K562 (cell line): ENCODE results near the gene MYBPC3. TPM values are rescaled to one million over a fixed set of nuclear protein-coding genes. Genes with fewer than 3 reads are reported as not detected.

ENCODE experiments used
- ATAC-seq: fragments of 200-7000 bp; cut with Tn5 transposase; 3 replicates; pipeline ENCODE4 v1.9.1; 2020; ENCODE audit warnings: moderate library complexity
- BruUV-seq: library from RNA; stranded (reverse); fragments of 400-500 nt; replicated peaks from 2 replicates; lab custom pipeline; 2021; lab: Mats Ljungman, UMichigan
- CTCF ChIA-PET: fragments of 300-600 bp; formaldehyde crosslinking; extraction: SDS; loops from one replicate; lab custom pipeline; 2021; ENCODE audit warnings: low intra/inter-chr PET ratio; lab: Yijun Ruan, JAX
- POLR2A ChIA-PET: fragments of 300-600, 350-650 bp; sonication (Branson Sonifier 250); formaldehyde crosslinking; extraction: SDS; loops from one replicate; lab custom pipeline; 2021; ENCODE audit warnings: antibody characterized with exemption, inconsistent platforms; lab: Yijun Ruan, JAX
- DNase-seq, 4 experiments: peaks; one replicate each; pipeline versions ENCODE4 v3.0.0 to v3.0.0-alpha.2; 2011 to 2018; ENCODE audit warnings: low spot score in 3 of 4, mixed read lengths in 3 of 4; ENCODE audit errors: extremely low read depth in 1 of 4
- FAIRE-seq: peaks from 2 replicates; lab custom pipeline; 2011; peaks lifted over from hg19 to GRCh38; lab: Jason Lieb, UNC
- H2AFZ ChIP-seq: 2 replicates; pipeline ENCODE4 v1.6.0; 2011; ENCODE audit warnings: low read depth, low read length, control low read depth, inconsistent platforms
- H3K27ac ChIP-seq: fragments of 200-600 bp; 3 replicates; pipeline ENCODE4 v1.8.0; 2011; ENCODE audit warnings: low read depth, mild to moderate bottlenecking, control low read depth, inconsistent platforms, low read length, moderate library complexity, mixed read lengths; ENCODE audit errors: extremely low read depth
- H3K27me3 ChIP-seq, 2 experiments: fragments of 300-600 bp in 1 of 2; 2 replicates in 1 of 2; 3 replicates in 1 of 2; pipeline versions ENCODE4 v1.6.0 to v1.8.0; 2011; ENCODE audit warnings: inconsistent platforms in 2 of 2, low read length in 2 of 2, mild to moderate bottlenecking in 1 of 2, mixed read lengths in 1 of 2, moderate library complexity in 1 of 2; ENCODE audit not compliant: control insufficient read depth in 2 of 2, insufficient read depth in 2 of 2
- H3K36me3 ChIP-seq: fragments of 300-600 bp; 3 replicates; pipeline ENCODE4 v1.8.0; 2011; ENCODE audit warnings: mild to moderate bottlenecking, low read length, inconsistent platforms; ENCODE audit not compliant: control insufficient read depth, insufficient read depth
- H3K4me1 ChIP-seq, 2 experiments: fragments of 200-600 bp in 1 of 2; replicated peaks in 1 of 2; 2 replicates in 1 of 2; 3 replicates in 1 of 2; pipeline versions ENCODE4 v1.5.1 to v1.8.0; 2011; ENCODE audit warnings: inconsistent platforms in 2 of 2, low read length in 2 of 2, mild to moderate bottlenecking in 1 of 2, mixed read lengths in 1 of 2, moderate library complexity in 1 of 2; ENCODE audit not compliant: control insufficient read depth in 2 of 2, insufficient read depth in 2 of 2
- H3K4me2 ChIP-seq: 2 replicates; pipeline ENCODE4 v1.6.1; 2011; ENCODE audit warnings: low read length, control low read depth, inconsistent platforms, mixed read lengths; ENCODE audit not compliant: insufficient read depth
- H3K4me3 ChIP-seq: fragments of 200-600 bp; sonication (generic), shearing (Covaris generic); 2 replicates; pipeline ENCODE4 v1.5.1; 2016; ENCODE audit warnings: control low read depth, inconsistent platforms
- H3K79me2 ChIP-seq: fragments of 200-600 bp; 3 replicates; pipeline ENCODE4 v1.8.0; 2011; ENCODE audit warnings: low read length, inconsistent platforms; ENCODE audit not compliant: control insufficient read depth, insufficient read depth
- H3K9ac ChIP-seq, 2 experiments: 2 replicates each; pipeline versions ENCODE4 v1.6.0 to v1.6.1; 2011; ENCODE audit warnings: low read depth in 2 of 2, low read length in 2 of 2, control low read depth in 1 of 2, inconsistent platforms in 1 of 2, mild to moderate bottlenecking in 1 of 2, mixed read lengths in 1 of 2; ENCODE audit not compliant: insufficient read depth in 1 of 2
- H3K9me1 ChIP-seq: one replicate; pipeline ENCODE4 v1.6.0; 2011; ENCODE audit warnings: inconsistent platforms, mild to moderate bottlenecking, low read length, moderate library complexity; ENCODE audit not compliant: control insufficient read depth, insufficient read depth
- H3K9me3 ChIP-seq: replicated peaks from 2 replicates; pipeline ENCODE4 v1.5.1; 2011; ENCODE audit warnings: low read depth, low read length, inconsistent platforms; ENCODE audit not compliant: control insufficient read depth, insufficient read depth
- H4K20me1 ChIP-seq: replicated peaks from 2 replicates; pipeline ENCODE4 v1.6.1; 2011; ENCODE audit warnings: low read length, inconsistent platforms, mixed read lengths; ENCODE audit not compliant: control insufficient read depth, insufficient read depth
- MAFK ChIP-seq: IDR thresholded peaks from 2 replicates; pipeline ENCODE4 v1.6.1; 2011; ENCODE audit warnings: low read length, improper control_type of control experiment
- NRF1 ChIP-seq, 2 experiments: fragments of 450-650 bp; IDR thresholded peaks in 1 of 2; conservative IDR thresholded peaks in 1 of 2; 2 replicates each; pipeline ENCODE4 v1.6.1; 2014; ENCODE audit warnings: mild to moderate bottlenecking in 2 of 2
- POLR2G ChIP-seq: fragments of 200-400 bp; formaldehyde crosslinking; IDR thresholded peaks from 2 replicates; pipeline ENCODE4 v1.6.1; 2017; ENCODE audit warnings: low read depth, mild to moderate bottlenecking, antibody characterized with exemption, low read length, moderate library complexity
- PYGO2 ChIP-seq: fragments of 450-650 bp; IDR thresholded peaks from 2 replicates; pipeline ENCODE4 v1.6.1; 2016; ENCODE audit warnings: mild to moderate bottlenecking, missing genetic modification characterization, moderate library complexity, missing compliant biosample characterization
- ZZZ3 ChIP-seq: fragments of 450-650 bp; IDR thresholded peaks from 2 replicates; pipeline ENCODE4 v1.6.1; 2016; ENCODE audit warnings: antibody characterized with exemption, mild to moderate bottlenecking, moderate library complexity
- WGBS: fragments of 100-300 bp; shearing (Covaris generic); methylation state at CpG from one replicate; pipeline ENCODE4 v1.1.6; 2016; ENCODE audit warnings: low coverage, mixed read lengths; ENCODE audit not compliant: insufficient coverage; ENCODE audit errors: missing lambda C conversion rate; 5-methylcytosine and 5-hydroxymethylcytosine counted together
- in situ Hi-C: fragments of 300-500 bp; cut with MboI; formaldehyde crosslinking; loops from 4 replicates; pipeline ENCODE4 v1.15.0; 2018; ENCODE audit warnings: inconsistent platforms, mixed read lengths
- intact Hi-C: fragments of 100-400 bp; cut with micrococcal nuclease; formaldehyde crosslinking; loops from 2 replicates; pipeline ENCODE4 v1.14.2; 2022
- polyA plus RNA-seq, 8 experiments: library from polyadenylated mRNA; depleted of rRNA in 4 of 8; stranded (reverse) in 5 of 8; unstranded in 3 of 8; fragments of >200 nt; fragmentation: Nextera tagmentation in 2 of 8; fragmentation: Illumina TruSeq in 1 of 8; extraction: Ambion mirVana in 2 of 8; extraction: Trizol in 1 of 8; gene quantifications; 2 replicates each; pipeline versions ENCODE4 v1.2.1 to v1.2.3, GENCODE V29; 2011 to 2014; ENCODE audit warnings: inconsistent platforms in 1 of 8, missing spikeins in 1 of 8
- total RNA-seq, 7 experiments: library from RNA; depleted of rRNA in 6 of 7; stranded (reverse); fragments of >200 nt in 6 of 7; fragmentation: Illumina TruSeq in 2 of 7; extraction: Trizol in 2 of 7; gene quantifications; 2 replicates each; pipeline versions ENCODE4 v1.2.1 to v1.2.3, GENCODE V29; 2011 to 2021; ENCODE audit warnings: low replicate concordance in 1 of 7
- TF ChIP-seq, protein P1 (sequence below): fragments of 450-650 bp; formaldehyde crosslinking; IDR thresholded peaks from 2 replicates; pipeline ENCODE4 v1.4.0; 2020; ENCODE audit warnings: mild to moderate bottlenecking, mixed read lengths

The MYBPC3 gene
- total and polyA plus RNA-seq, 9 of the 15 experiments (the other 6 are each of a cell fraction or from before 2014, with no cell fraction given), result 0.01 TPM; not detected in 8

GRCh38 chr11:47325271-47326041 is 27.0 kb downstream of the MYBPC3 start (continued):
- TF ChIP-seq ZZZ3 (no peak), NRF1 (conservative IDR thresholded peaks at IDR 0.05 in 1 of 2, IDR thresholded peaks at IDR 0.05 in 1 of 2) (no peak), MAFK (no peak)
- TF ChIP-seq, protein P1, sequence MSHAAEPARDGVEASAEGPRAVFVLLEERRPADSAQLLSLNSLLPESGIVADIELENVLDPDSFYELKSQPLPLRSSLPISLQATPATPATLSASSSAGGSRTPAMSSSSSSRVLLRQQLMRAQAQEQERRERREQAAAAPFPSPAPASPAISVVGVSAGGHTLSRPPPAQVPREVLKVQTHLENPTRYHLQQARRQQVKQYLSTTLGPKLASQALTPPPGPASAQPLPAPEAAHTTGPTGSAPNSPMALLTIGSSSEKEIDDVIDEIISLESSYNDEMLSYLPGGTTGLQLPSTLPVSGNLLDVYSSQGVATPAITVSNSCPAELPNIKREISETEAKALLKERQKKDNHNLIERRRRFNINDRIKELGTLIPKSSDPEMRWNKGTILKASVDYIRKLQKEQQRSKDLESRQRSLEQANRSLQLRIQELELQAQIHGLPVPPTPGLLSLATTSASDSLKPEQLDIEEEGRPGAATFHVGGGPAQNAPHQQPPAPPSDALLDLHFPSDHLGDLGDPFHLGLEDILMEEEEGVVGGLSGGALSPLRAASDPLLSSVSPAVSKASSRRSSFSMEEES, result no peak

DNA sequence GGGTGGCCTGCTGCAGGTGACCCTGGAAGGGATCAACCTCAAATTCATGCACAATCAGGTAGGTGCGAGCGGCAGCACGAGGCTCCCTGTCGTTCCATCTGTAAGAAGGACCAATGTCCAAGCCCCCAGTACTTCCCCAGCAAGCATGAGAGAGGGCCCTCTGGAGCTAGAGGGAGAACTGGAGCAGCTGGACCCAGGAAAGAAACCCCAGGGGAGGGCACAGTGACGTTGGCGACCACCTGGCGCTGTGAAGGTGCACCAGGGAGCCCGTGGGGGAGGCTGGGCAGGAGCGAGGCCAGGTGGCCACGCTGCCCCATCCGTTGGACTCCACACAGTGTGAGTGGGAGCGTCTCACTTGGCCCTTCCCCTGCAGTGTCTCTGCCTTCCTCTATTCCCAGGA is 28.0 kb downstream of the MYBPC3 start:
- POLR2A ChIA-PET, result interaction anchor here (0.6 to 1.2 kb wide), 2 partner anchors 9 to 467 kb away, joined by 3 to 4 read pairs; no protein-coding TSS in a partner anchor
- intact Hi-C loops, result no loop called here
- DNase-seq, result no peak
- H3K36me3 ChIP-seq, result peaks cover 31% of the 10 kb centered on the region; the same call in 2 of the 3 replicates
- H2AFZ ChIP-seq, result no peak overlapping the region
- H3K4me2 ChIP-seq, result no peak overlapping the region
- TF ChIP-seq POLR2G, result peak; percentile 27; the same call in 1 of the 2 replicates
- TF ChIP-seq PYGO2 (tag), result no peak
- CTCF ChIA-PET, result no interaction called here
- no peaks in the 10 kb centered on the region for H4K20me1 ChIP-seq
- H3K4me3 ChIP-seq, result no peak overlapping the region
- H3K27me3 ChIP-seq, result no peaks in the 10 kb centered on the region
- 88% methylated on average over 12 of the region's 12 CpGs for WGBS
- H3K79me2 ChIP-seq, result no peaks in the 10 kb centered on the region
- H3K9me1 ChIP-seq, result no peaks in the 10 kb centered on the region
- BruUV-seq, result no TSS peak
- FAIRE-seq, result no peak
- 0 out of 4 replicates have a peak overlapping the region, but pooled peaks of 1 of the 2 experiments have one; percentile 8 for H3K9ac ChIP-seq
- no peaks in the 10 kb centered on the region for H3K9me3 ChIP-seq
- no peak for ATAC-seq
- in situ Hi-C loops, result no loop called here
- H3K27ac ChIP-seq, result no peak overlapping the region; the same call in 2 of the 3 replicates
- H3K4me1 ChIP-seq, result peaks cover 0 to 2% of the 10 kb centered on the region in 2 experiments; a peak in 1 of 5 replicates
